ENCODE data around the gene WDR48.

DNA sequence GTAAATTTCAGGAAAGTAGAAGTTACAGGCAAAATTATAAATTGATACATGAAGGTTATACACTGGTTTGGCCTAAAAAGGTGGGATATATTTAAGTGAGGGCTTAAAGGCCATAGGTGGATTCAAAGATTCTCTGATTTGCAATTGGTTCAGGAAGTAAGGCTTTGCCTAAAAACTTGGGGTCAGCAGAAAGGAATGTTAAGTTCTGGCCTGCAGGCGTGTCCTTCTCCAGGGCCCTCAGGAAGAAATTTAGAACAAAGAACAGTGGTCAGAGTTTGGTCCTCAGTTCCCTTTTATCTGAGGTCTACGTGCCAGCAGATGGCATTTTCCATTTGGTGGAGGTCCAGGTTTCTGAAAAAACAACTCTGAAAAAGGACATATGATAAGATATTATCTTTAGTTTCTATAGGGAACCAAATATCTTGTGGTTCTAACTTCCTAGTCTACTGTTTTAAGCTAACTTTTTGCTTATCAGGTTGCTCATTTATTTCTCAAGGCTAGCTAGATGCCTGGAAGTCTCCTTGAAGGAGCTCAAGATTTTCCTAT is 40.6 kb upstream of the WDR48 start:
- TF ChIP-seq, protein P1, sequence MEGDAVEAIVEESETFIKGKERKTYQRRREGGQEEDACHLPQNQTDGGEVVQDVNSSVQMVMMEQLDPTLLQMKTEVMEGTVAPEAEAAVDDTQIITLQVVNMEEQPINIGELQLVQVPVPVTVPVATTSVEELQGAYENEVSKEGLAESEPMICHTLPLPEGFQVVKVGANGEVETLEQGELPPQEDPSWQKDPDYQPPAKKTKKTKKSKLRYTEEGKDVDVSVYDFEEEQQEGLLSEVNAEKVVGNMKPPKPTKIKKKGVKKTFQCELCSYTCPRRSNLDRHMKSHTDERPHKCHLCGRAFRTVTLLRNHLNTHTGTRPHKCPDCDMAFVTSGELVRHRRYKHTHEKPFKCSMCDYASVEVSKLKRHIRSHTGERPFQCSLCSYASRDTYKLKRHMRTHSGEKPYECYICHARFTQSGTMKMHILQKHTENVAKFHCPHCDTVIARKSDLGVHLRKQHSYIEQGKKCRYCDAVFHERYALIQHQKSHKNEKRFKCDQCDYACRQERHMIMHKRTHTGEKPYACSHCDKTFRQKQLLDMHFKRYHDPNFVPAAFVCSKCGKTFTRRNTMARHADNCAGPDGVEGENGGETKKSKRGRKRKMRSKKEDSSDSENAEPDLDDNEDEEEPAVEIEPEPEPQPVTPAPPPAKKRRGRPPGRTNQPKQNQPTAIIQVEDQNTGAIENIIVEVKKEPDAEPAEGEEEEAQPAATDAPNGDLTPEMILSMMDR (IDR thresholded peaks at IDR 0.05), result no peak
- TF ChIP-seq POLR2A (IDR thresholded peaks at IDR 0.05), result no peak

Data from ovary (tissue), 3 donors.